ENCODE measurements around the gene CCDC40. TPM values are rescaled to one million over a fixed set of nuclear protein-coding genes. Genes with fewer than 3 reads are reported as not detected.

Gene CCDC40
- total and polyA plus RNA-seq, 2 of the 13 experiments (the other 11 are each of a cell fraction or from before 2014, with no cell fraction given), result 4.1 to 5.5 TPM

DNA sequence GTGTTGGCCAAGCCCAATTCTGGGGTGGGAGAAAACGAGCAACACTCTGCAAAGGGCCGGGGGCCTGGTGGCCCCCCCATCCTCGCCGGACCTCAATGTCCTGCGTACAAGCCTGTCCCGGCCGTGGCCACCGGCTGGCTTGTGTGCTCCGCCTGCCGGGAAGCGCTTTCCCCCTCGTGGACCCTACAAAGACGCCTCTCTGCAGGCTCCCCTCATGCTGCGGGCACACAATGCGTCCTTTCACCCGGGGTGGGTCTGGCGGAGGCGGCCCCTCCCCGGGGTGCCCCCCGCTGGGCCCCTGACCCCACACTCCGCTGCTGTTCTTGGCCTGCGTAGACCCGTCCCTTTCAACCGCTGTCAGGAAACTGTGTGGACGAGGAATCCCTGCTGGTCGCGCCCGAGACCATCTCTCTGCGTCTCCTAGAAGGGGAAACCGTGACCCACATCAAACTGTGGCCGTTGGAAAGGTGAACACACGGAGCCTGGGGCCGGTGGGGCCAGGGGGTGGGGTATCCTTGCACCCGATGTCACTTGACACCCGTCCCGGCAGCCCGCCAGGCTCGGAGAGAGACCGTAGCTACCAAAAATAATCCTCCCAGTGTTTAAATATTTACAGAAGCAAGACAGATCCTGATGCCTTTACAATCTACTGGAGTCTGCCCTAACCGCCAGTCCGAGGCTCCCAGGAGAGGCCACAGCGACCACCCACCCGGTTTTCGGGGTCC lies 44.4 kb upstream of the CCDC40 start (continued):
- TF ChIP-seq, protein P1, sequence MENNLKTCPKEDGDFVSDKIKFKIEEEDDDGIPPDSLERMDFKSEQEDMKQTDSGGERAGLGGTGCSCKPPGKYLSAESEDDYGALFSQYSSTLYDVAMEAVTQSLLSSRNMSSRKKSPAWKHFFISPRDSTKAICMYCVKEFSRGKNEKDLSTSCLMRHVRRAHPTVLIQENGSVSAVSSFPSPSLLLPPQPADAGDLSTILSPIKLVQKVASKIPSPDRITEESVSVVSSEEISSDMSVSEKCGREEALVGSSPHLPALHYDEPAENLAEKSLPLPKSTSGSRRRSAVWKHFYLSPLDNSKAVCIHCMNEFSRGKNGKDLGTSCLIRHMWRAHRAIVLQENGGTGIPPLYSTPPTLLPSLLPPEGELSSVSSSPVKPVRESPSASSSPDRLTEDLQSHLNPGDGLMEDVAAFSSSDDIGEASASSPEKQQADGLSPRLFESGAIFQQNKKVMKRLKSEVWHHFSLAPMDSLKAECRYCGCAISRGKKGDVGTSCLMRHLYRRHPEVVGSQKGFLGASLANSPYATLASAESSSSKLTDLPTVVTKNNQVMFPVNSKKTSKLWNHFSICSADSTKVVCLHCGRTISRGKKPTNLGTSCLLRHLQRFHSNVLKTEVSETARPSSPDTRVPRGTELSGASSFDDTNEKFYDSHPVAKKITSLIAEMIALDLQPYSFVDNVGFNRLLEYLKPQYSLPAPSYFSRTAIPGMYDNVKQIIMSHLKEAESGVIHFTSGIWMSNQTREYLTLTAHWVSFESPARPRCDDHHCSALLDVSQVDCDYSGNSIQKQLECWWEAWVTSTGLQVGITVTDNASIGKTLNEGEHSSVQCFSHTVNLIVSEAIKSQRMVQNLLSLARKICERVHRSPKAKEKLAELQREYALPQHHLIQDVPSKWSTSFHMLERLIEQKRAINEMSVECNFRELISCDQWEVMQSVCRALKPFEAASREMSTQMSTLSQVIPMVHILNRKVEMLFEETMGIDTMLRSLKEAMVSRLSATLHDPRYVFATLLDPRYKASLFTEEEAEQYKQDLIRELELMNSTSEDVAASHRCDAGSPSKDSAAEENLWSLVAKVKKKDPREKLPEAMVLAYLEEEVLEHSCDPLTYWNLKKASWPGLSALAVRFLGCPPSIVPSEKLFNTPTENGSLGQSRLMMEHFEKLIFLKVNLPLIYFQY (CRISPR knock-in tag; IDR thresholded peaks at IDR 0.05; ENCODE audit: borderline replicate concordance), result peak; percentile 64; the same call in 1 of the 2 replicates
- TF ChIP-seq, protein P2, sequence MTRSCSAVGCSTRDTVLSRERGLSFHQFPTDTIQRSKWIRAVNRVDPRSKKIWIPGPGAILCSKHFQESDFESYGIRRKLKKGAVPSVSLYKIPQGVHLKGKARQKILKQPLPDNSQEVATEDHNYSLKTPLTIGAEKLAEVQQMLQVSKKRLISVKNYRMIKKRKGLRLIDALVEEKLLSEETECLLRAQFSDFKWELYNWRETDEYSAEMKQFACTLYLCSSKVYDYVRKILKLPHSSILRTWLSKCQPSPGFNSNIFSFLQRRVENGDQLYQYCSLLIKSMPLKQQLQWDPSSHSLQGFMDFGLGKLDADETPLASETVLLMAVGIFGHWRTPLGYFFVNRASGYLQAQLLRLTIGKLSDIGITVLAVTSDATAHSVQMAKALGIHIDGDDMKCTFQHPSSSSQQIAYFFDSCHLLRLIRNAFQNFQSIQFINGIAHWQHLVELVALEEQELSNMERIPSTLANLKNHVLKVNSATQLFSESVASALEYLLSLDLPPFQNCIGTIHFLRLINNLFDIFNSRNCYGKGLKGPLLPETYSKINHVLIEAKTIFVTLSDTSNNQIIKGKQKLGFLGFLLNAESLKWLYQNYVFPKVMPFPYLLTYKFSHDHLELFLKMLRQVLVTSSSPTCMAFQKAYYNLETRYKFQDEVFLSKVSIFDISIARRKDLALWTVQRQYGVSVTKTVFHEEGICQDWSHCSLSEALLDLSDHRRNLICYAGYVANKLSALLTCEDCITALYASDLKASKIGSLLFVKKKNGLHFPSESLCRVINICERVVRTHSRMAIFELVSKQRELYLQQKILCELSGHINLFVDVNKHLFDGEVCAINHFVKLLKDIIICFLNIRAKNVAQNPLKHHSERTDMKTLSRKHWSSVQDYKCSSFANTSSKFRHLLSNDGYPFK (CRISPR knock-in tag; IDR thresholded peaks at IDR 0.05; ENCODE audit: borderline replicate concordance), result no peak
- TF ChIP-seq ZNF879 (CRISPR knock-in tag; IDR thresholded peaks at IDR 0.05) (no peak), SP4 (CRISPR knock-in tag; IDR thresholded peaks at IDR 0.05) (peak; percentile 29), ZNF672 (CRISPR knock-in tag; IDR thresholded peaks at IDR 0.05) (0 out of 2 replicates have a peak, but pooled peaks have one; percentile 17), ZNF558 (CRISPR knock-in tag; IDR thresholded peaks at IDR 0.05; ENCODE audit: borderline replicate concordance) (0 out of 2 replicates have a peak, but pooled peaks have one; percentile 86), PHF20 (CRISPR knock-in tag; IDR thresholded peaks at IDR 0.05) (0 out of 2 replicates have a peak, but pooled peaks have one; percentile 32), ZNF766 (CRISPR knock-in tag; IDR thresholded peaks at IDR 0.05; ENCODE audit: borderline replicate concordance) (no peak; the same call in 1 of the 2 replicates), RARA (CRISPR knock-in tag; IDR thresholded peaks at IDR 0.05) (peak; percentile 74; the same call in 1 of the 2 replicates), SAP130 (CRISPR knock-in tag; IDR thresholded peaks at IDR 0.05; ENCODE audit: low read depth) (peak; percentile 79), HNF4A (CRISPR knock-in tag; IDR thresholded peaks at IDR 0.05) (peak; percentile 40; the same call in 1 of the 2 replicates), HDAC1 (CRISPR knock-in tag; IDR thresholded peaks at IDR 0.05) (no peak; the same call in 1 of the 2 replicates), HOXA5 (CRISPR knock-in tag; IDR thresholded peaks at IDR 0.05) (peak; percentile 53)
- TF ChIP-seq, protein P3, sequence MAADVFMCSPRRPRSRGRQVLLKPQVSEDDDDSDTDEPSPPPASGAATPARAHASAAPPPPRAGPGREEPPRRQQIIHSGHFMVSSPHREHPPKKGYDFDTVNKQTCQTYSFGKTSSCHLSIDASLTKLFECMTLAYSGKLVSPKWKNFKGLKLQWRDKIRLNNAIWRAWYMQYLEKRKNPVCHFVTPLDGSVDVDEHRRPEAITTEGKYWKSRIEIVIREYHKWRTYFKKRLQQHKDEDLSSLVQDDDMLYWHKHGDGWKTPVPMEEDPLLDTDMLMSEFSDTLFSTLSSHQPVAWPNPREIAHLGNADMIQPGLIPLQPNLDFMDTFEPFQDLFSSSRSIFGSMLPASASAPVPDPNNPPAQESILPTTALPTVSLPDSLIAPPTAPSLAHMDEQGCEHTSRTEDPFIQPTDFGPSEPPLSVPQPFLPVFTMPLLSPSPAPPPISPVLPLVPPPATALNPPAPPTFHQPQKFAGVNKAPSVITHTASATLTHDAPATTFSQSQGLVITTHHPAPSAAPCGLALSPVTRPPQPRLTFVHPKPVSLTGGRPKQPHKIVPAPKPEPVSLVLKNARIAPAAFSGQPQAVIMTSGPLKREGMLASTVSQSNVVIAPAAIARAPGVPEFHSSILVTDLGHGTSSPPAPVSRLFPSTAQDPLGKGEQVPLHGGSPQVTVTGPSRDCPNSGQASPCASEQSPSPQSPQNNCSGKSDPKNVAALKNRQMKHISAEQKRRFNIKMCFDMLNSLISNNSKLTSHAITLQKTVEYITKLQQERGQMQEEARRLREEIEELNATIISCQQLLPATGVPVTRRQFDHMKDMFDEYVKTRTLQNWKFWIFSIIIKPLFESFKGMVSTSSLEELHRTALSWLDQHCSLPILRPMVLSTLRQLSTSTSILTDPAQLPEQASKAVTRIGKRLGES (CRISPR knock-in tag; IDR thresholded peaks at IDR 0.05; ENCODE audit: borderline replicate concordance), result 0 out of 2 replicates have a peak, but pooled peaks have one; percentile 83
- TF ChIP-seq, protein P4, sequence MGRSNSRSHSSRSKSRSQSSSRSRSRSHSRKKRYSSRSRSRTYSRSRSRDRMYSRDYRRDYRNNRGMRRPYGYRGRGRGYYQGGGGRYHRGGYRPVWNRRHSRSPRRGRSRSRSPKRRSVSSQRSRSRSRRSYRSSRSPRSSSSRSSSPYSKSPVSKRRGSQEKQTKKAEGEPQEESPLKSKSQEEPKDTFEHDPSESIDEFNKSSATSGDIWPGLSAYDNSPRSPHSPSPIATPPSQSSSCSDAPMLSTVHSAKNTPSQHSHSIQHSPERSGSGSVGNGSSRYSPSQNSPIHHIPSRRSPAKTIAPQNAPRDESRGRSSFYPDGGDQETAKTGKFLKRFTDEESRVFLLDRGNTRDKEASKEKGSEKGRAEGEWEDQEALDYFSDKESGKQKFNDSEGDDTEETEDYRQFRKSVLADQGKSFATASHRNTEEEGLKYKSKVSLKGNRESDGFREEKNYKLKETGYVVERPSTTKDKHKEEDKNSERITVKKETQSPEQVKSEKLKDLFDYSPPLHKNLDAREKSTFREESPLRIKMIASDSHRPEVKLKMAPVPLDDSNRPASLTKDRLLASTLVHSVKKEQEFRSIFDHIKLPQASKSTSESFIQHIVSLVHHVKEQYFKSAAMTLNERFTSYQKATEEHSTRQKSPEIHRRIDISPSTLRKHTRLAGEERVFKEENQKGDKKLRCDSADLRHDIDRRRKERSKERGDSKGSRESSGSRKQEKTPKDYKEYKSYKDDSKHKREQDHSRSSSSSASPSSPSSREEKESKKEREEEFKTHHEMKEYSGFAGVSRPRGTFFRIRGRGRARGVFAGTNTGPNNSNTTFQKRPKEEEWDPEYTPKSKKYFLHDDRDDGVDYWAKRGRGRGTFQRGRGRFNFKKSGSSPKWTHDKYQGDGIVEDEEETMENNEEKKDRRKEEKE (IDR thresholded peaks at IDR 0.05), result no peak
